ENCODE results near the gene AUTS2. TPM values are rescaled to one million over a fixed set of nuclear protein-coding genes. Genes with fewer than 3 reads are reported as not detected.

The AUTS2 gene
- total and polyA plus RNA-seq, 10 of the 15 experiments (the other 5 are each of a cell fraction or from before 2014, with no cell fraction given): 6.4 to 55.6 (median 21.6) TPM

GRCh38 chr7:70723339-70723738 is 1125.1 kb downstream of the AUTS2 start:
- DNase-seq (ENCODE audit: low read depth, low spot score) (no peak), ATAC-seq (no peak), FAIRE-seq (no peak)
- Histone ChIP-seq H3K79me2 (ENCODE audit: control insufficient read depth, insufficient read depth, low read length) (peaks cover 74% of the 10 kb centered on the region), H3K9ac (ENCODE audit: control insufficient read depth, insufficient read depth, low read length) (no peak overlapping the region; the same call in 1 of the 2 replicates), H3K9me3 (replicated peaks; ENCODE audit: control insufficient read depth, insufficient read depth, low read length) (no peaks in the 10 kb centered on the region), H3K4me2 (ENCODE audit: control insufficient read depth, insufficient read depth) (no peak overlapping the region), H3K27ac (ENCODE audit: control insufficient read depth, insufficient read depth) (peak overlapping the region; percentile 30), H2AFZ (ENCODE audit: control insufficient read depth, low read depth, low read length) (no peak overlapping the region), H3K27me3 (replicated peaks in 1 of 2; ENCODE audit: control insufficient read depth in 2 of 2, insufficient read depth in 2 of 2, low read length in 1 of 2) (no peaks in the 10 kb centered on the region), H3K4me1 (ENCODE audit: control insufficient read depth, insufficient read depth, low read length) (peaks cover 35% of the 10 kb centered on the region), H4K20me1 (ENCODE audit: control insufficient read depth, insufficient read depth) (no peaks in the 10 kb centered on the region), H3K4me3 (no peak overlapping the region), H3K36me3 (ENCODE audit: control insufficient read depth in 2 of 2, insufficient read depth in 2 of 2, low read length in 1 of 2) (no peaks in the 10 kb centered on the region; a peak in 2 of 4 replicates)
- SMC1A ChIA-PET (ENCODE audit: uncharacterized antibody, unreplicated experiment): interaction anchor here (1.0 to 8.8 kb wide), 10 partner anchors 9 to 61 kb away, joined by 3 to 148 read pairs (median 12); no protein-coding TSS in a partner anchor
- RAD21 ChIA-PET (ENCODE audit: unreplicated experiment): interaction anchor here (0.9 to 11.9 kb wide), 6 partner anchors 13 to 53 kb away, joined by 3 to 125 read pairs (median 20); no protein-coding TSS in a partner anchor
- no peak for TF ChIP-seq ATF3 (IDR thresholded peaks at IDR 0.05; ENCODE audit: borderline replicate concordance, extremely low read depth, low read depth, low read length)
- 0 out of 2 replicates have a peak, but pooled peaks have one; percentile 5 for TF ChIP-seq RAD21 (IDR thresholded peaks at IDR 0.05; ENCODE audit: insufficient read depth, low read depth, low read length)
- POLR2A ChIA-PET: interaction anchor here (0.8 to 2.4 kb wide), 6 partner anchors 9 to 52 kb away, joined by 3 to 12 read pairs (median 3); no protein-coding TSS in a partner anchor
- no TSS peak for BruUV-seq (replicated peaks)
- CTCF ChIA-PET: interaction anchor here (0.9 to 8.3 kb wide), 9 partner anchors 11 to 53 kb away, joined by 3 to 131 read pairs (median 7); no protein-coding TSS in a partner anchor
- in situ Hi-C loops (cut with MboI): no loop called here
- intact Hi-C loops (cut with micrococcal nuclease; ENCODE audit: unreplicated experiment): no loop called here
- 87% methylated on average over 5 of the region's 5 CpGs for WGBS (ENCODE audit: insufficient coverage, insufficient replicate concordance, low lambda C conversion rate, missing lambda C conversion rate)

GRCh38 chr7:70725448-70725847 is 1127.2 kb downstream of the AUTS2 start:
- H3K4me1 ChIP-seq (ENCODE audit: control insufficient read depth, insufficient read depth, low read length): peaks cover 43% of the 10 kb centered on the region
- RAD21 ChIA-PET (ENCODE audit: unreplicated experiment): no interaction called here
- POLR2A ChIA-PET: no interaction called here
- peak overlapping the region; percentile 89 for H3K27ac ChIP-seq (ENCODE audit: control insufficient read depth, insufficient read depth)
- intact Hi-C loops (cut with micrococcal nuclease; ENCODE audit: unreplicated experiment) (no loop called here), in situ Hi-C loops (cut with MboI) (loop anchor here (5.0 kb wide), 1 partner anchor 37 kb away; no protein-coding TSS in a partner anchor)
- peaks cover 70% of the 10 kb centered on the region for H3K79me2 ChIP-seq (ENCODE audit: control insufficient read depth, insufficient read depth, low read length)
- CTCF ChIA-PET: no interaction called here
- TSS peak; percentile 5 for BruUV-seq (replicated peaks)
- SMC1A ChIA-PET (ENCODE audit: uncharacterized antibody, unreplicated experiment): no interaction called here
- no peak overlapping the region for H2AFZ ChIP-seq (ENCODE audit: control insufficient read depth, low read depth, low read length)
- WGBS (ENCODE audit: insufficient coverage, insufficient replicate concordance, low lambda C conversion rate, missing lambda C conversion rate): 93% methylated on average over 2 of the region's 2 CpGs
- H3K4me3 ChIP-seq: 0 out of 2 replicates have a peak overlapping the region, but pooled peaks have one; percentile 5
- H4K20me1 ChIP-seq (ENCODE audit: control insufficient read depth, insufficient read depth): no peaks in the 10 kb centered on the region
- FAIRE-seq (no peak), ATAC-seq (no peak), DNase-seq (ENCODE audit: low read depth, low spot score) (no peak)
- H3K4me2 ChIP-seq (ENCODE audit: control insufficient read depth, insufficient read depth): no peak overlapping the region
- no peak overlapping the region; the same call in 1 of the 2 replicates for H3K9ac ChIP-seq (ENCODE audit: control insufficient read depth, insufficient read depth, low read length)
- no peak for TF ChIP-seq ATF7 (IDR thresholded peaks at IDR 0.05; ENCODE audit: low read depth)
- TF ChIP-seq WRNIP1 (IDR thresholded peaks at IDR 0.05; ENCODE audit: borderline replicate concordance, low read depth, low read length): no peak
- no peak for TF ChIP-seq TAF1 (IDR thresholded peaks at IDR 0.05; ENCODE audit: borderline replicate concordance, low read depth, low read length)
- H3K27me3 ChIP-seq (replicated peaks in 1 of 2; ENCODE audit: control insufficient read depth in 2 of 2, insufficient read depth in 2 of 2, low read length in 1 of 2): no peaks in the 10 kb centered on the region
- peaks cover 4% of the 10 kb centered on the region; the same call in 2 of the 3 replicates for H3K9me3 ChIP-seq (replicated peaks; ENCODE audit: control insufficient read depth, insufficient read depth, low read length)
- no peaks in the 10 kb centered on the region; a peak in 2 of 4 replicates for H3K36me3 ChIP-seq (ENCODE audit: control insufficient read depth in 2 of 2, insufficient read depth in 2 of 2, low read length in 1 of 2)

All from GM12878 (cell line).